Measurements from ENCODE around the gene TVP23A. TPM values are rescaled to one million over a fixed set of nuclear protein-coding genes. Genes with fewer than 3 reads are reported as not detected.

TVP23A gene
- total RNA-seq, 1 donor from 2014 or later, result 2.5 TPM

DNA sequence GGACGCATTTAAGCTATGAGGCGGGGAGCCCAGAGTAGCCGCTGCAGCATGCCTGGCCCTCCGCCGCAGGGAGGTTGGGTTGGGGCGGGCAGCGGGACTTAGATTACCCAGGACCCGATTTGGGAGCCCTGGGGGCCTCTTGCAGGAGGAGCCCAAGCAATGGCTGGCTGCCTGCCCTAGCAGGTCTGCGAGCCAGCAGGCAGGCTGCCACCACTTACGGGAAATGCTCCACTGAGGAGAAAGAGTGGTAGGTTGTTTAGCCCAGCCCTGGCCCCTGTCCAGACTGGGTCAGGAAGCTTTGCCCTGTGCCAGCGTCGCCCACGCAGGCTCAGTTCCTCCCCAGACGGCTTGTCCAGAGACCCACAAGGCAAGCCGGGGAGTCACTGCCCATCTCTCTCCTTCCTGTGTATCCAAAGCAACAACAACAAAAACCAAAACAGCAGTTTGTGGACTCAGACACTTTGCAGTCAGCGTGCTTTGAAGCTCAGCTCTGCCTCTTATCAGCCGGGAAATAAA is 10.3 kb upstream of the TVP23A start:
- peaks cover 10% of the 10 kb centered on the region for H3K27me3 Mint-ChIP-seq
- no peak for DNase-seq (ENCODE audit: extremely low spot score, unreplicated experiment)
- no peak overlapping the region for H3K4me3 Mint-ChIP-seq
- TF ChIP-seq, protein P1, sequence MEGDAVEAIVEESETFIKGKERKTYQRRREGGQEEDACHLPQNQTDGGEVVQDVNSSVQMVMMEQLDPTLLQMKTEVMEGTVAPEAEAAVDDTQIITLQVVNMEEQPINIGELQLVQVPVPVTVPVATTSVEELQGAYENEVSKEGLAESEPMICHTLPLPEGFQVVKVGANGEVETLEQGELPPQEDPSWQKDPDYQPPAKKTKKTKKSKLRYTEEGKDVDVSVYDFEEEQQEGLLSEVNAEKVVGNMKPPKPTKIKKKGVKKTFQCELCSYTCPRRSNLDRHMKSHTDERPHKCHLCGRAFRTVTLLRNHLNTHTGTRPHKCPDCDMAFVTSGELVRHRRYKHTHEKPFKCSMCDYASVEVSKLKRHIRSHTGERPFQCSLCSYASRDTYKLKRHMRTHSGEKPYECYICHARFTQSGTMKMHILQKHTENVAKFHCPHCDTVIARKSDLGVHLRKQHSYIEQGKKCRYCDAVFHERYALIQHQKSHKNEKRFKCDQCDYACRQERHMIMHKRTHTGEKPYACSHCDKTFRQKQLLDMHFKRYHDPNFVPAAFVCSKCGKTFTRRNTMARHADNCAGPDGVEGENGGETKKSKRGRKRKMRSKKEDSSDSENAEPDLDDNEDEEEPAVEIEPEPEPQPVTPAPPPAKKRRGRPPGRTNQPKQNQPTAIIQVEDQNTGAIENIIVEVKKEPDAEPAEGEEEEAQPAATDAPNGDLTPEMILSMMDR (conservative IDR thresholded peaks at IDR 0.05), result no peak
- no peaks in the 10 kb centered on the region for H3K4me1 Mint-ChIP-seq (ENCODE audit: unreplicated experiment)
- no peaks in the 10 kb centered on the region for H3K36me3 Mint-ChIP-seq
- H3K9me3 Mint-ChIP-seq, result no peaks in the 10 kb centered on the region
- no peak overlapping the region for H3K27ac Mint-ChIP-seq

DNA sequence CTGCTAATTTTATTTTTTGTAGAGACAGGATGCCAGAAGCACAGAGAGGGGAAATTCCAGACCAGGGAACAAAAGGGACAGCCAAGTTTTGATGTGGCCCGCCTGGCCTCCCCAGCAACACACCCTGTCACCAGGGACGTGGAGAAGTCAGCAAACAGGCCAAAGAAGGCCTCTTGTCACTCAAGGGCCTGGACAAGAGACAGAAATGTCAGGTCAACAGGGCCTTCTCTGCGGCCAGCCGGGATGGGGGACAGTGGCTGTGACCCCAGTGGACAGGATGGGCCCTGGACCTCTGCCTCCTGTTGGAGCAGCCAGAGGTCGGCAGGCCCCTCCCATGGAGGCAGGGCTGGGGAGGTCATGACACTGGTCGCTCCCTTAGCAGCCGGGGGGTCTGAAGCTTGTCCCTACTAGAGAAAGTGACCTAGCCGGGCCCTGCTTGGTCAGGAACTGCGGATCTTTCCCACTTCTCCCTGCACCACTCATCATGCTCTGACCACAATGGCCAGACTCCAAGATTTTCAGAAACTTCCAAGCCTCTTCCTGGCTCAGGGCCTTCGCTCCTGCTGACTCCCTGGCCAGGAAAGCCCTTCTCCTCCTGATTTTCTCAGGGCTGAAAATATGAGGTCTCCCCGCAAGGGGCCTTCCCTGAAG is 9.2 kb upstream of the TVP23A start:
- Mint-ChIP-seq H3K36me3 (no peaks in the 10 kb centered on the region), H3K4me1 (ENCODE audit: unreplicated experiment) (no peaks in the 10 kb centered on the region), H3K9me3 (no peaks in the 10 kb centered on the region), H3K4me3 (no peak overlapping the region), H3K27me3 (peaks cover 10% of the 10 kb centered on the region), H3K27ac (no peak overlapping the region)
- TF ChIP-seq, protein P1 (conservative IDR thresholded peaks at IDR 0.05), result no peak
- DNase-seq (ENCODE audit: extremely low spot score, unreplicated experiment), result no peak

DNA sequence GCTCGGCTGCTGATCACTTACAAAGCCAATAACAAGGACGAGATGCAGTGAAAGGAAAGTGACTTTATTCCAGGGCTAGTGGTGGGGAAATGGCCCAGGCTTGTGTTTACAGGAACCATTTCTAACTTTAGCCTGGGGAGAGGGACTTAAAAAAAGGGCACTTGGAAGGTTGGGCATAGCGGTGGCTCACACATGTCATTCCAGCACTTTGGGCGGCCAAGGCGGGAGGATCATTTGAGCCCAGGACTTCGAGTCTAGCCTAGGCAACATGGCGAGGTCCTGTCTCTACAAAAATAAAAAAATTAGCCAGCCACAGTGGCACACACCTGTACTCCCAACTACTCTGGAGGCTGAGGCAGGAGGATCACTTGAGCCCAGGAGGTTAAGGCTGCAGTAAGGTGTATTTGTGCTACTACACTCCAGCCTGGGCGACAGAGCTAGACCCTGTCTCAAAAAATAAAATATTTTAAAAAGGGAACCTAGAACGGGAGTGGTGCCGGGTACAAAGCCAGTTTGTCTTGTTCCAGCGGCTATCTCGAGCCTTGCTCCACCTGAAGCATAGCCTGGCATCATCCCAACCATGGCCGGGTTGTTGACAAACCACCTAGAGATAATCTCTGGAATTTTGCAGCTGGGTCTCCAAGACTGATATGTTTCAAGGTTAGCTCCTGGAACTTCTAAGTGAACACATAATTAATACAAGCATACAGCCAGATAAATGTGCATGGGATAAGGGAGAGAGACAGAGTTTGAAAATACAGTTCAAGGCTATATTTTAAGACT is 5.7 kb upstream of the TVP23A start:
- Mint-ChIP-seq H3K27ac (no peak overlapping the region), H3K4me3 (no peak overlapping the region), H3K9me3 (no peaks in the 10 kb centered on the region)

DNA sequence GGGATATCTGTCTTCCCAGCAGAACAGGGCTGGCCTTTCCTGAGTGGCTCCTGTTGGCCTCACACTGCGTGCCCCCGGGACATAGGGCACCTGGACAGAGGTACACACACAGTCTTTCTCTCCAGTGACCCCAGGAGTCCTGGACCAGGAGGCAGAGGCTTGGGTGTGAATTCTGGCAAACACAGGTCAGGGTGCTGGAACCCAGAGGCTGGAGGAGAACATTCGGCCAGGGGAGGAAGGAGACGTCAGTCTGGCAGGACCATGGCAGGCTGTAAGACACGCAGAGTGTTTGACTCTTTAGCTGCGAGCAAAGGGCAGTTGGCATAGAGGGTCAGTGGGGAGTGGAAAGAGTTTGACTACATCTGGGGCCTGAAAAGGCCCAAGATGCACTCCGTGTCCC is 4.1 kb upstream of the TVP23A start:
- peaks cover 5% of the 10 kb centered on the region for H3K4me1 Mint-ChIP-seq (ENCODE audit: unreplicated experiment)
- TF ChIP-seq, protein P1 (conservative IDR thresholded peaks at IDR 0.05), result no peak
- H3K36me3 Mint-ChIP-seq, result no peaks in the 10 kb centered on the region
- no peak for DNase-seq (ENCODE audit: extremely low spot score, unreplicated experiment)
- no peaks in the 10 kb centered on the region for H3K9me3 Mint-ChIP-seq
- no peak overlapping the region for H3K27ac Mint-ChIP-seq
- no peak overlapping the region for H3K4me3 Mint-ChIP-seq
- peaks cover 3% of the 10 kb centered on the region for H3K27me3 Mint-ChIP-seq

More for the DNA sequence above, 5.7 kb upstream of the TVP23A start:
- no peak for DNase-seq (ENCODE audit: extremely low spot score, unreplicated experiment)
- H3K27me3 Mint-ChIP-seq, result no peaks in the 10 kb centered on the region
- H3K4me1 Mint-ChIP-seq (ENCODE audit: unreplicated experiment), result peaks cover 5% of the 10 kb centered on the region
- H3K36me3 Mint-ChIP-seq, result no peaks in the 10 kb centered on the region
- TF ChIP-seq, protein P1 (conservative IDR thresholded peaks at IDR 0.05), result no peak

DNA sequence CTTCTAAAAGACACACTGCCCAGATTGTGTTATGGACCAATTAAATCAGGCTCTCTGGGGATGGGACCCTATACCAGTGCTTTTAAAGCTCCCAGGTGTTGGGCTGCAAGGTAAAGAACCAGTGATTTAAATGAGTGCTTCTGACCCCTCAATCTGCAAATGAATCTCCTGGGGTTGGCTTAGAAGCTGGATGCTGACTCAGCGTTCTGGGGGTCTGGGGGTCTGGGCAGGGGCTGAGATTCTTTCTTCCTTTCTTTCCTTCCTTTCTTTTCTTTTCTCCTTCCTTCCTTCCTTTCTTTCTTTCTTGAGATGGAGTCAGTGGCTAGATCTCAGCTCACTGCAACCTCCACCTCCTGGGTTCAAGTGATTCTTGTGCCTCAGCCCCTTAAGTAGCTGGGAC is 2.0 kb upstream of the TVP23A start:
- DNase-seq (ENCODE audit: extremely low spot score, unreplicated experiment), result no peak
- Mint-ChIP-seq H3K36me3 (no peaks in the 10 kb centered on the region), H3K27me3 (peaks cover 6% of the 10 kb centered on the region), H3K4me1 (ENCODE audit: unreplicated experiment) (peaks cover 5% of the 10 kb centered on the region), H3K4me3 (no peak overlapping the region), H3K27ac (no peak overlapping the region), H3K9me3 (no peaks in the 10 kb centered on the region)
- TF ChIP-seq, protein P1 (conservative IDR thresholded peaks at IDR 0.05), result no peak

Measured in type B pancreatic cell (in vitro differentiated cells).